HG03521 (cell line): ENCODE measurements around the gene ZNF787.
"Not testable (repeated sequence)": the region's sequence is repeated elsewhere in the genome, so short reads cannot be mapped to it uniquely, and the experiment has no call there.

Experiments
- ATAC-seq: cut with Tn5 transposase; IDR thresholded peaks from one replicate; pipeline ENCODE4 v1.9.1; 2021; ENCODE audit warnings: mild to moderate bottlenecking, moderate library complexity; ENCODE audit not compliant: unreplicated experiment

ZNF787 gene

GRCh38 chr19:56121180-56122167 is at the start of gene ZNF787:
Gene ZNF787 (minus strand): TSS chr19:56121295. CDS start chr19:56103217, 18,078 bp downstream.
- peak; percentile 81 for ATAC-seq

GRCh38 chr19:56170261-56170660 is 49.2 kb upstream of the ZNF787 start:
- no peak for ATAC-seq

- ATAC-seq: no peak
These were observed 46.0 kb upstream of the ZNF787 start for GRCh38 chr19:56167064-56167578.

- no peak for ATAC-seq
These were observed 42.0 kb upstream of the ZNF787 start for GRCh38 chr19:56163097-56163496.

- ATAC-seq: no peak
These were observed 41.2 kb upstream of the ZNF787 start for GRCh38 chr19:56162258-56162657.

GRCh38 chr19:56161534-56161933 is 40.4 kb upstream of the ZNF787 start:
- no peak for ATAC-seq

- ATAC-seq: no peak
These were observed 38.7 kb upstream of the ZNF787 start for GRCh38 chr19:56159622-56160271.

GRCh38 chr19:56159009-56159559 is 38.0 kb upstream of the ZNF787 start:
- ATAC-seq: no peak

- ATAC-seq: no peak
These were observed 37.2 kb upstream of the ZNF787 start for GRCh38 chr19:56158170-56158757.

GRCh38 chr19:56156768-56157167 is 35.7 kb upstream of the ZNF787 start:
- ATAC-seq: no peak

- no peak for ATAC-seq
These were observed 34.1 kb upstream of the ZNF787 start for GRCh38 chr19:56155124-56155687.

GRCh38 chr19:56153507-56153906 is 32.4 kb upstream of the ZNF787 start:
- no peak for ATAC-seq

GRCh38 chr19:56152644-56153043 is 31.5 kb upstream of the ZNF787 start:
- no peak for ATAC-seq

GRCh38 chr19:56150358-56150757 is 29.3 kb upstream of the ZNF787 start:
- no peak for ATAC-seq

GRCh38 chr19:56149656-56150038 is 28.6 kb upstream of the ZNF787 start:
- no peak for ATAC-seq

- not testable (repeated sequence) for ATAC-seq
These were observed 28.0 kb upstream of the ZNF787 start for GRCh38 chr19:56148955-56149655.

- ATAC-seq: no peak
These were observed 27.0 kb upstream of the ZNF787 start for GRCh38 chr19:56148096-56148495.

GRCh38 chr19:56147307-56147706 is 26.2 kb upstream of the ZNF787 start:
- no peak for ATAC-seq

GRCh38 chr19:56146904-56147303 is 25.8 kb upstream of the ZNF787 start:
- no peak for ATAC-seq

GRCh38 chr19:56145698-56146097 is 24.6 kb upstream of the ZNF787 start:
- no peak for ATAC-seq
